Retinal pigment epithelial cell (primary cell): ENCODE data around the gene GMDS.

ENCODE experiments used
- DNase-seq: peaks from one replicate; pipeline ENCODE4 v3.0.0-alpha.2; 2010; ENCODE audit warnings: low read depth
- H3K4me3 ChIP-seq: 2 replicates; pipeline ENCODE4 v1.5.1; 2011; ENCODE audit warnings: mild to moderate bottlenecking, low read length, control low read depth, moderate library complexity
- CTCF ChIP-seq: conservative IDR thresholded peaks from 2 replicates; pipeline ENCODE4 v1.5.1; 2011; ENCODE audit warnings: low read depth, low read length, control low read depth, inconsistent platforms

Gene GMDS

GRCh38 chr6:1983850-1984249, 261.6 kb downstream of the GMDS start:
- DNase-seq, result no peak
- no peak overlapping the region for H3K4me3 ChIP-seq
- TF ChIP-seq CTCF, result no peak

DNA sequence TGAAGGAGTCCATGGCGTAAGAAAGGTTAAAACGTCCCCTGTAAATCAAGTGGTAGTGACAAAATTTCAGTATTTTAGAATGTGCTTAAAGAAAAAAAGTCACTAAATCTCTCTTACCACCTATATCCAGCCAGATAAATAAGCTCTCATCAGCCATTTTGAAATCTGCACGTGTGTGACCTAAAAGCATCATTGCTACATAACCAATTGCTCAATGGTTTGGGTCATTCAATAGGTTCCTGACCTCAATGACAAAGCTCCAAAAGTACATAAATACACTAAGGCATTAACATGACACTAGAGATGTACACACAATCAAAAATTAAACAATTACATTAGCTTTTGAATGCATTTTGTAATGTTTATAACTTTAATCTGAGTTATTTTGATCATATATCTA, 272.4 kb downstream of the GMDS start:
- DNase-seq, result no peak
- no peak for TF ChIP-seq CTCF
- no peak overlapping the region for H3K4me3 ChIP-seq

GRCh38 chr6:1971612-1972011, 273.8 kb downstream of the GMDS start:
- DNase-seq, result no peak
- no peak for TF ChIP-seq CTCF
- no peak overlapping the region for H3K4me3 ChIP-seq

DNA sequence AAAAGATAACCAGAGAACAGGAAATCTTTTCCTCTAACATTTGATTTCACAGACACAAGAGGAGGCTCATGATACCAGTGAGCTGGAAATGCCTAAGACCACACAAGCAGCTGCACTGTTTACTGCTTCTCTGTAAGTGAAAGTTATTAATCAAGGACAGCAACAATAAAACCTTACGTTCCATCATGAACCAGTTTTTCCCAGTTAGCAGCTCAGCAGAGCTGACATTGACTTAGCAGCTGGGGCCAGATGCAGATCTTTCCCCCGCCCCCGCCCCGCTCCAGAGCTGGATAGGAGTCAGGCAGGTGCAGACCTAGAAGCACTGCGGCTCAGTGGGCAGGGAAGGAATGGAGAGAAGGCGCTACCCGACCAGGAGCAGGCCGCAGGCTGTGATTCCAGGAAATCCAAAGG, 275.2 kb downstream of the GMDS start:
- no peak overlapping the region for H3K4me3 ChIP-seq
- no peak for DNase-seq
- TF ChIP-seq CTCF, result no peak

DNA sequence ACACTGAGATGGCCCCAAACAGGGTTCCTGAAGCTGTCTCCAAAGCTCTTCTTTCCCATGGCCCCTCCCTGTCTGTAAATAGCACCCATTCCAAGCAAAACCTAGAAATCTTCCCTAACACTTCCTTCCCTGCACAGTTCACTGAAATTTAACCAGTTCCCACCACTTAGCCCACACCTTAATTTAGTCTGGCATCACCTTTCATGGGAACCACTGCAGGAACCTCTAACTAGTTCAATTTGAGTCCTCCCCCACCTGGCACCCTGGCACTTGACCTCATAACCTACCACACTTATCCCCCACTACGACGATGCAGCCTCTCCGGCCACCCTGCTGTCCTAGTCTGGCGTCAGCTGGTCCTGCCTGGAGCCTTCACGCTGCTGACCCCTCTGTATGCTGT, 278.7 kb downstream of the GMDS start:
- TF ChIP-seq CTCF, result no peak
- H3K4me3 ChIP-seq, result no peak overlapping the region
- no peak for DNase-seq

DNA sequence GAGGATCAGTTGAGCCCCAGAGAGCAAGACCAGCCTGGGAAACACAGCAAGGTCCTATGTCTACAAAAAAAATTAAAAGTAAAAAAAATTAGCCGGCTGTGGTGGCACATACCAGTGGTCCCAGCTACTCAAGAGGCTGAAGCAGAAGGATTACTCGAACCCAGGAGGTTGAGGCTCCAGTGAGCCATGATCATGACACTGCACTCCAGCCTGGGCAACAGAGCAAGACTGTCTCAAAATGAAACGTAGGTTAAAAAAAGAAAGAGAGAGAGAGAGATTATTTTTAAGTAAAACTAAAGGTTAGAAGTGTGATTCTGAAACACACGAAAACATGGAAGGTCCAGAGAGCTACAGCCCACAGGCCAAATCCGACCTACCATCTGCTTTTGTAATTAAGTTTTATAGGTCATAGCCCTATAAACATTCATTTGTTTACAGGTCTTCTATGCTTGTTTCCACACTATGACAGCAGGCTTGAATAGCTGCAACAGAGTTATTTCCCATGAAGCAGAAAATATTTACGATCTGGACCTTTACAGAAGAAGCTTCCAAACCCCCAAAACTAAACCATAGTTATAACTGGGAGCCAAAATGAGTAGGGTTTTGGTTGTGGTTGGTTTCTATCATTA, 279.7 kb downstream of the GMDS start:
- no peak for TF ChIP-seq CTCF
- DNase-seq, result no peak
- no peak overlapping the region for H3K4me3 ChIP-seq

GRCh38 chr6:1963596-1963995, 281.8 kb downstream of the GMDS start:
- DNase-seq, result no peak
- no peak for TF ChIP-seq CTCF

More at GRCh38 chr6:1963596-1963995, 281.8 kb downstream of the GMDS start:
- H3K4me3 ChIP-seq, result no peak overlapping the region
